M059J (cell line): ENCODE results near the gene STAT1. TPM values are rescaled to one million over a fixed set of nuclear protein-coding genes. Genes with fewer than 3 reads are reported as not detected.

Experiments
- DNase-seq: peaks from one replicate; pipeline ENCODE4 v3.0.0-alpha.2; 2012; ENCODE audit warnings: low read depth
- total RNA-seq: library from RNA; depleted of rRNA; stranded (reverse); fragments of >200 nt; shearing (Covaris generic); gene quantifications from 2 replicates; pipeline ENCODE4 v1.2.3, GENCODE V29; 2014; rRNA removed

Gene STAT1
- total RNA-seq: 386 and 537 TPM in 2 replicates

DNA sequence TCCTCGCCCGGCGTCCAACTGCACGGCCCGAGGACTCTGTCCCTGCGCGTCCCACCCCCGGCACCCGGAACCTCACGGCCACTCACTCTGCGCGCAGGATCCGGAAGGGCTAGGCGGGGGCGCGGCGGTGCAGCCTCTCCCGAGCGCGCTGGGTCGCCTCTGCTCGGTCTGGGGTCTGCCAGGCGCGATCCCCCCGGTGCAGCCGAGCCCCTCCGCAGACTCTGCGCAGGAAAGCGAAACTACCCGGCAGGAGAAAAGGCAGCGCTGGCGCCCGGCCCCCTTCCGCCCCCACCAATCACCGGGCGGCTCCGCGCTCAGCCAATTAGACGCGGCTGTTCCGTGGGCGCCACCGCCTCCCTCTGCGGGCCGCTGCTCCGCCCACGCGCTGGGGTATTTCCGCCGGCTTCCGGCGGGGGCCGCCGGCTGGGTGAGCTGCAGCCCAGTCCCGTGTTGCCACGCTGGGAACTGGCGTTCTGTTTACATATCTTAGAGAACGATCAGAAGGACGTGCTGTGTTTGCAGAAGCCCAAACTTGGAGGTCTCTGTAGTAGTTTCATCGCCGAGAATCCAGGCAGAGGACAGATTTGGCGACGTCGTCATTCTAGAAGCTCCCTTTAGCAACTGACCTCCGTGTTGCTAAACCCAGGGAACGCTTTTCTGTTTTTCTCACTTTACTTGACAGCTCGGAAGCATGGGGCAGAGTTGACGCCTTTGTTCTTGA, at the start of gene STAT1:
TSS of gene STAT1 (minus strand) at position 240 of the 721 bp plus-strand sequence. CDS start 4,168 bp downstream, outside the sequence.
- peak; percentile 89 for DNase-seq

DNA sequence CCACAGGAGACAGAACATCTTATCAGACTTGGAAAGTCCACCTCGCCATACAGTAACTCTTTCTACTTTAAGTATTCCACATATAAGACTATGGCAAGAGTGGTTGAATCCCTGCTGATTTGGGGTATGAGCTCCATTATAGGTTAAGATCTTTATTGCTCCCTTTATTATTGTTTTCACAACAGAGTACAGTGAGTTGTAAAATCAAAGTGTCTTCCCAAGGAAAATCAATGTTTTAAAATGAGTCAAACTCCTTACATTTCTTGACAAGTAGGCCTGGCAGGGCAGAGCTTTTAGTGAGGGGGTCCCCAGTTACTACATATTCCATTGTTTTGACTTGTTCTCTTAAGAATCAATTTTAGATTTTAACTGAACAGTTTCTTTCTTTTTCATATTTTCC, 49.6 kb upstream of the STAT1 start:
- DNase-seq: no peak

DNA sequence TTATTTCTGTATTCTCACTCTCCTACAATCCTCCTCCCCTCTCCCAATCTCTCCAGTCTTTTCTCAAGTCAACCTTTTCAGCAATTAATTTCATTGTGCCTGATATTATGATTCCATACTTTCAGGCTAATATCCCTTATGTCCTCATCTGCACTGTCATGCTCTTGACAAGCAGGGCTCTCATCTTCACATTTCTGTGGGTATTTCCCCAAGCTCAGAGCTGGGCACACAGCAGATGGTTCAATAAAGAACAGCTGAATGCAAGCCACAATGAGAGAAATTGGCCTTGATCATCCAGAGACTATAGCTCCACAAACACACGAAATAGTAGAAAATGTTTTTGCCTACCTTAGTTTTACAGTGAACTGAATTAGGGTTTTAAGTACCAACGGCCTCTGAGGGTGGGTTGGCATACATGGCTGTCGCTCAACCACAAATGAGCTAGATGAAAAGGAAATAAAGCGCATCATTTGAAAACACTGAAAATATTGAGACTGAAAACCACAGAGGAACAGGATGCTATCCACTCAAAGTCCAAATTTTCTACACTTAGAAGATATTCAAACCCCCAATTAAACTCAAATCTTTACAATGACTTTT, 47.5 kb upstream of the STAT1 start:
- no peak for DNase-seq

DNA sequence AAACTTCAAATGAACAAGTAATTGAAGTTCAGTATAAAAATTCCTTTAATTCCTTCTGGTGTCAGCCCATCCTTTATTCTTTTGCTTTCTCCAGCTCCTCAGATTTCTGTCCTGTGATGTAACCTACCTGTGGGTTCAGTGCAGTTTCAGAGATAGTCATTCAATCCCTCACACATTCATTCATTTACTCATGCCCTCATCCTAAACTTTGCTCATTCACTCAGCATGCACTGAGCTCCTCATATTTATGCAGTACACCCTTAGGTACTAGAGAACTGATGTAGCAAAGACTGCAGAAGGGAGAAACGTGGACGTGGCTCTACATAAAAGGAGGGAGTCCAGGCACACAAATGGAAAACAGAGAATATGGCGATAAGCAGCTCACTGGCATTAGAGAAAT, 45.3 kb upstream of the STAT1 start:
- DNase-seq: no peak

DNA sequence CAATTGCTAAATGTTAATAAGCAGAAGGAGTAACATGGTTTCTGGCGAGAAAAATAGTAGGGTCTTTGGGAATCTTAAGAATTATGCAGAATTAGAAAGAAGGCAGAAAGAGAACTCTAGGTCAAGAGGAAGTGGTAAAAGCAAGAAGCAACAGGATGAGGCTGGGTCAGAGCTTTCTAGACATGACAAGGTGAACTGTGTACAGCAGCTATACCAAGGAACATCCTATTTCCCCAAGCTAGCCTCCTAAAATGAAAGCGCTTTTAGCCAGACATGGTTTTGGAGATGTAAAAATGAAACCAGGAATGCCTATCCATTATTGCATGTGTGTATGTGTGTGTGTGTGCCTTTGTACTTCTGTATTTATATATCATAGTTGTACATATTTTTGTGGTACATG, 42.3 kb upstream of the STAT1 start:
- DNase-seq: no peak

DNA sequence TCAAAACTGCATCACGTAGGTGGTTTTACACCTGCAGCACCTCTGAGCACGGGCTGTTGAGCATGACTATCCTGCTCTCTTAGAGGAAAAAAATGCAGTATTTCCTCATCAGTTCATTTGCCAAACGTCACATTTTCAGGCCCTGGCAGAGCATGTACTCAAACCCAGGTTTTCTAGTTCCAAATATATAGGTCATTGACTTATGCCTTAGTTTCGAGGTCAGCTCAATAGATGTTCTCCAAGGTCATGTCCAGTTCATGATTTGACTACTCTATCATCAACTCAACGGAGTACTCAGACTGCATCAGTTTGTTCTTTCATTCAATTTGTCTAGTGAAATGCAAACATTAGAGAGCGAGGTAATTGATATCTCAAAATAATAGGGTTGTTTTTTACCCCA, 39.3 kb upstream of the STAT1 start:
- DNase-seq: no peak

DNA sequence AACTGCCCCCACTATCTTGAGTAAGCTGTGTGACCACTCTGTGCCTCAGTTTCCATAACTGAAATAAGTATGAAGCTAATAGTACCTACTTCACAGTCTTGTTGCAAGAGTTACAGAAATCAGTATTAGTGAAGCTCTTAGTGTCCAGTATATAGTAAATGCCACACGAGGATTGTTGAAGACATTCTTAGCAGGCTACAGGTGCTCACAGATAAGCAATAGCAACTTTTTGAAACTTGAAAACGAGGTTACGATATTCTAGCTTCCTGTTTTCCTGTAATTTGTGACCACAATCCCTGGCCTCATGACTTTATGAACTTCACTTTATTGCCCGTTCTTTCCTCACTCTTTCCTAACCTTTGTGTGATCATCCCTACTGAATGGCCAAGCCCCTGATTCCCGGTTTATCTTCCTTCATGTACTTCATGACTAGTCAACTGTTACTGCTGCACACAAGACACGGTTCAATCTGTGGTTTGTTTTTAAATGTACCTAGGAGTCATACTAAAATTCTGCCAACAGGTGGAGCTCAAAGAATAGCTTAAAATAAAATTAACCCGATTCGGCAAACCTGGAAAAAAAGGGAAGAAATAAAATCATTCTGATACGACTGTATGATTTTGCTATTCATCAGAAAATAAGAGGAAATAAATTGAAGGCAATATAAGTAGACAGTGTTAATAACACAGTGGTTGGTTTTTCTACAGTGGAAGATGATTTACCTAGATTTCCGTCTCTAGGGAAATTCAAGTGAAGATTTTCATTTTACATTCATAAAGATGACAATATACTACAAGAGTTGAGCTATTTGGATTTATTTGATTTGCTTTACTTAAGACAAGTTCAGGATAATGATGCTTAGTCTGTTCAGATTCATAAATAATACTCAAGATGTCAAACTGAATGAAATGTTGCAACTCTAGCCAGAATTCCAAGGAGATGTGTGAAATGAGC, 38.1 kb upstream of the STAT1 start:
- peak; percentile 57 for DNase-seq

DNA sequence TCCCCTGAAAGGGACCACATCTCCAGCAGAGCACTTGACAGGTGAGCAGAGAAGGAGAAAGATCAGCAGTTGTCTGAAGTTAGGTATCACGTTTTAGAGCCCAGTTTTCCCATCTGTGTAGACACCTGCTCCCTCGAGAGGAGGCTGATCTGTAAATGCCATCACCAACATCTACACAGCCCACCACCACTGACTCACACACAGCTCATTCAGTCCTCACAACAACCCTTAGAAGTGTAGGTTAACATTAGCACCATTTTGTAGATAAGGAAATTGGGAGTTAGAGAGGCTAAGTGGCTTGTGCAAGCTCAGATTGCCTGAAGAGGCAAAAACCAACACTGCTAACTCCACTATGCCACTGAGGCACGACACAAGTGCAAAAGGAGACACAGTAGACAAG, 37.2 kb upstream of the STAT1 start:
- DNase-seq: no peak

DNA sequence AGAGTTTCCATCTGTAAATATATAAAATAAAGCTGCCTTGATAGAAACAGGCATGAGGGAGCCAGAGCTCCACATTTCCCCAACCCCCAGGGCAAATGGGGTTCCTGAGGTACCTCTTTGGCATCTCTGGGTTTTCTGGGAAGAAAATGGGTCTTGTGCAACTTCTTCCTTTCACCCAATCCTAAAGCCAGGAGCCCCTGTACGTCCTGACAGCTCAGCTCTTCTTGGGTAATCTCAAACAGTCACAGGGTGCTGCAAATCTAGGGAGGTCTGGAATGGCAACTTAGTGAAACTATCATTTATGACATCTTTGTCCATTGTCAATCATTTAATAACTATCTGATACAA, 36.6 kb upstream of the STAT1 start:
- DNase-seq: peak; percentile 44

DNA sequence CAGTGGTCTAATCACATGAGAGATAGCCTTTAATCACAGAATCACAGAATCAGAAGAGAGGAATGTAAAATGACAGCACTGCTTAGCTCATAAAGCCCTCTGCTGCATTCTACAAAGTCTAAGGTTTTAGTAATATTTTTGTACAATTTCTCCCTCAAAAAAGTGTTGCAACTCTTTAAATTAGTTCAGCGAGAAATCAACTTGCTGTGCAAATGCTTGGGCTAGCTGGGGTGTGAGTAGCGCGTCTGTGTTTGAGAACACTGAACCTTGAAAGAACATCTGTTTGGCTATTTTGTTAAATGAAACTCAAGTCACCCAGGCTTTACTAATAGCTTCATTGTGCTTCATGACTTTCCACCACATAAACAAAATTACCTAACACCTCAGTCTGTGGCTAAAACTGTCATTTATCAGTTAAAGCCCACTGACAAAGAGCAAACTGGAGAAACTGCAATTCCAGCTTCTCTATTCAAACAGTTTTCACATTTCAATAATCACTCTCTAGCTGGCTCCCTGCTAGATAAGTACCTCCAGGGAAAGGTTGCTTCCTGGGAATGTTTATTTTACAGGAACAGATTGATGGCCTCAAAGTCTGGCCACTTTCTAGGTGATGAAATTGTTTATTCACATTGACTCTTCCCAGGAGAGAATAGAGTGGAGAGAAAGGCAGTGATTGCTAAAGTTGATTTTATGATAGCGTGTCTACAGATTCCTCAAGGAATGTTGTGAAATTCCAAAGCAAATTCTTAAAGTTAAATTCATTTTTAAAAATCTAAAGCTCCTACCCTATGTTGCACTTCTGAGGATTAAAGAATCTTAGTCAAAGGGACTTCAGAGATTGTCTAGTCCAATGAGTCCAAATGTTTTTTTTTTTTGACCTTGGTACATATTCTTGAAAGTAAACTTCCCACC, 36.0 kb upstream of the STAT1 start:
- peak; percentile 69 for DNase-seq

DNA sequence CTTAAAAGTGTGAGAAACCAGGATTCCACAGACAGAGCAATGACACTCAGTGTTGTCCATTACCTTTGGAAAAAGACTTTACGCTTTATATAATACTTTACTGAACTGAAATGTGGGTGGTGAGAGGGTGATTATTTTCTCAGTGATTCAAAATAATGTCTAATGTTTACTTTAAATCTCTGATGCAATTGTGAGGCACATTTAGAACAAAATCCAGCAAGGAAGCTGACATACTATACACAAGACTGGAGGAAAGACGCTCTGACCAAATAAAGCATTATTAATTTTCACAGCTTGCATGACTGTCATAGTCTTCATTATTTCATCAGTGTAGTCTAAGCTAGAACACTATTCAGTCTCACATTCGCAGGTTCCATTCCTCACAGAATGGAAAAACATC, 34.1 kb upstream of the STAT1 start:
- no peak for DNase-seq

DNA sequence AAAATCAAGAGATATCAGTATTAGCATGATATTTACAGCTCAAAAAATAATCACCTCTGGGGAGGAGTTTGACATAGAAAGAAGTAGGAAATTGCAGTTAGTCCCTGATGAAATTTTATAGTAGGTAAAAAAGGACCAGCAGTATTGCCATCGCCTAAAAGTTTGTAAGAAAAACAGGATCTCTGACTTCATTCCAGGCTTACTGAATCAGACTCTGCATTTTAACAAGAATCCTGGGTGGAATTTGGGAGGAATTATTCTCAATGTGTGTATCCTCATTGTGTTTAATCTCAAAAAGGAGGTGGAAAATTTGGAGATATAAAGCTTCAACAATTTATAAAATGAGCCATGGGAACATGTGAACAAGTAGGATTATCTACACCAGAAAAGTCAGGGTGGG, 31.2 kb upstream of the STAT1 start:
- DNase-seq: no peak

DNA sequence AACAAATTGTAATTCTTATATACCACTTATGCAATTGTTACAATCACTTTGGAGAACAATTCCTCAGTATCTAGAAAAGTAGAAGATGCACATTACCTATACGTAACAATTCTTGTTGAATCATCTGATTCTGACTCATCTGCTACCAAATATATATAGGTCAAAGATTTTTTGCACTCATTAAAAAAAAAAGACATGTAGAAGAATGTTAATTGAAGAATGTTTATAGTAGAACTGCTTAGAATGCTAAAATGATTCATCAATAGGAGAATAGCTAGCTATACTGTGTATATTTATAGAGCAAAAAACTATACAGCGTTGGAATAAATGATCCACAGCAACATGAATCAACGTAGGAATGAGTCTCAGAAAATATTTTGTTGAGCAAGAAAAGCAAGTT, 29.5 kb upstream of the STAT1 start:
- no peak for DNase-seq

DNA sequence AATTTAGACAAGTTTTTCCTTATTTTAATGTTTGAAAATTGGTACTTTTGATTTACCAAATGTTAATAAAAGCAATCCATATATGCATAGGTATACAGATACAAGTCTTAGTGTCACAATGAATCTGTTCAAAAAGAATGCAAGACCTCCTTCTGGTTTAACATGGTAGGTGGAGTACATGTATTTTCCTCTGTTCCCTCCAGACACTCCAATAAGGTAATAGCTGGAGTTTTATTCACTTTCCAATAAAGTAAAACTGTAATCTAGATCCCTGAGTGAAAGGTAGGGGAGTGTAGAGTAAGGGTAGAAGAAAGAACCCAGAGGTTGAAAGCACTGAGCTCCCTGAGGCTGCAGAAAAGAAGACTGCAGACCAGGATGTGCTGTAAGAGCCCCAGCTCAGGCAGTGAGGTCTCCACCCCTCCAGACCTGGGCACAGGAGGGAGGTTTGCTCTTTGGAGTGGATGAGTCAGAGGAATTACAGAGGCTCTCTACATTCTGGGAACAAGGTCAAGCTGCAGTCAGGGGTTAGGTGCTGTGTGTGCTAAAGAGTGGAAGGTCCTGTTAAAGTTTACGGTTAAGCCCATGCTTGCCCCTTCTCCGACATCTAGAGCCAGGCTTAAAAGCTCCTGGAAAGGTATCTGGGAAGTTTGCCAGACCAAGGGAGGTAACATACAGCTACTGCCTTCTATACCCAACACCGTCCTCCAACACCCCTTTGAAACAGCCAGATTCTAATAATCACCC, 27.6 kb upstream of the STAT1 start:
- DNase-seq: peak; percentile 76

DNA sequence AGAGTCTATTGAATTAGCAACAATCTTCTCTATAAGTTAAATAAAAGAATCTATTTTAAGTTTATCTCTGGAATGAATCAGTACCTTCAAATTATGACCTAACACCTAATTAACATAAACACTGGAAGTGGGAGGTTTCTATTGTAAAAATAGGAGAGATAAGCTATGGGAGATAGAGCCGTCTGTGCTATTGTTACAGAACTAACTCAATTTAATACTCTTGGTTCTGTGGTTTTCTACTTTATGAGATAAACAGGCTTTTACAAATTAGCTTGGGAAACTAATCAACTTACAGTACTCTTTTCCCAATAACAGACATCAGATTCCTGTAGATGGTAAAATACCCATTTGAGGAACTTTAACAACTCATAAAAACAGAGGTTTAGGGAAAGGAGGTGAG, 25.6 kb upstream of the STAT1 start:
- no peak for DNase-seq

DNA sequence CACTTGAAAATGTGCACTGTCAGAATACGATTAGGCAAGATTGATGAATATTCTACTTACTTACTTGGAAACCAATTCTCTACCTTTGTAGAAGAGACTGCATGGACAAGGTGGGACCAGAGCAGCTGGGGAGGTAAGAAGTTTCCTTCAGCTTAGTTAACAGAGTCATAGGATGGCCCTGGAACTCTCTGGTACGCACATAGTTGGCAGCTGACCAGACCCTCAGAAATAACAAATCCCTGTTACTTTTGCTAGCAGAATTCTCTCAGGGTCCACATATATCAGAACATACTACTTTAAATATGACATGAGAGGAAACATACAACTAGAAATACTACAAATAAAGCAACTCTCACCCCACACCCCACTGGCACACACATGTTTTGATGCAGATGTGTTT, 24.8 kb upstream of the STAT1 start:
- DNase-seq: no peak

DNA sequence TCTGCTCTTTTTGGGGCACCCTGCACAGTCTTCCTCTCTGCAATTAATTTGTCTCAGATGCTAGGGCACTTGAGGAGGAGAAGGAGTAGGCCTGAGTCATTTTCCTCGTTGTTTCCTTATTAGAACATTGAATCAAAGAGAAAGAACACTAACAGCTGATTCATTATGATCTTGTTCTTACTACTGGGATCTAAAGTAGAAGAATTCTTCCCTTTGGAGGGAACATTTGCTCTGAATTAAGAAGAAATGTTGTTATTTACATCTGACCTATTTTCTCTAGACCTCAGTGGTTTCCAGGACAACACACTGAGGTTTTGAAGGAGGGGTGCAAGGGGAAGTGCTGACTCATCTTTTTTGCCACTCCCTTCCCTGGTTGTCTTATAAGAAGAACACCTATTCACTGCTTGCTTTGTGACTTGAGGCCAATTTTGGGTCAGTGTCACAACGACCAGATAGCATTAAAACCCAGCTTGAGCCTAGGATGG, 24.3 kb upstream of the STAT1 start:
- peak; percentile 79 for DNase-seq

DNA sequence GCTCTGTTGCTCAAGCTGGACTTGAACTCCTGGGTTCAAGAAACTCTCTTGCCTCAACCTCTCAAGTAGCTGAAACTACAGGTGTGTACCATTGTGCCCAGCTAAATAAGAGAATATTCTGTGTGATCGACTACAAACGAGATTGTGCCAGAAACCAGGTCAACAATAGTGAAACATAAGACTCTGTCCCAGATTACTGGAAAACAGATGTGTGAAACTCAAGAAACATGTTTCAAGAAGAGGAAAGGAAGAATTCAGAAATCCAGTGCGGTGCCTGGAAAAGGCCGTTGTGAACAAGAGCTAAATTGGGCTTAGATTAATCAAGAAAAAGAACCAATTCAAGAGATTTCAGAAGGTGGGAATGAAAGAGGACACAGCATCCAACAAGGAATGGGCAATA, 23.4 kb upstream of the STAT1 start:
- no peak for DNase-seq

DNA sequence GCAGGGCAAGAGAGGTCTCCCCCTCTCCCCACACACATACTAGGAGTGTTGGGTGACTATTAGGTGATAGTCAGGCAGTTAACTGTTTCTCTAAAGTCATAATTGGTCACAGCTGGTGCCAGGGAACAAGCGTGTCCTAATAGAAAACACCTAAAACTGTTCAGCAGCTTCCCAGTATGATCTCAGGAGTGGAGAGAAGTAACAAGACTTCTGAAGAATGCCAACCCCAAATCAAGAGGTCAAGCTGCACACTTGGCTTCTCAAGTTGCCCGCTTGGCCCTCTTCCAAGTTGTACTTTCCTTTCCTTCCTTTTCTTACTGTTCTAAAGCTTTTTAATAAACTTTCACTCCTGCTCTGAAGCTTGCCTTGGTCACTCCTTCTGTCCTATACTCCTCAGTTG, 22.4 kb upstream of the STAT1 start:
- no peak for DNase-seq

DNA sequence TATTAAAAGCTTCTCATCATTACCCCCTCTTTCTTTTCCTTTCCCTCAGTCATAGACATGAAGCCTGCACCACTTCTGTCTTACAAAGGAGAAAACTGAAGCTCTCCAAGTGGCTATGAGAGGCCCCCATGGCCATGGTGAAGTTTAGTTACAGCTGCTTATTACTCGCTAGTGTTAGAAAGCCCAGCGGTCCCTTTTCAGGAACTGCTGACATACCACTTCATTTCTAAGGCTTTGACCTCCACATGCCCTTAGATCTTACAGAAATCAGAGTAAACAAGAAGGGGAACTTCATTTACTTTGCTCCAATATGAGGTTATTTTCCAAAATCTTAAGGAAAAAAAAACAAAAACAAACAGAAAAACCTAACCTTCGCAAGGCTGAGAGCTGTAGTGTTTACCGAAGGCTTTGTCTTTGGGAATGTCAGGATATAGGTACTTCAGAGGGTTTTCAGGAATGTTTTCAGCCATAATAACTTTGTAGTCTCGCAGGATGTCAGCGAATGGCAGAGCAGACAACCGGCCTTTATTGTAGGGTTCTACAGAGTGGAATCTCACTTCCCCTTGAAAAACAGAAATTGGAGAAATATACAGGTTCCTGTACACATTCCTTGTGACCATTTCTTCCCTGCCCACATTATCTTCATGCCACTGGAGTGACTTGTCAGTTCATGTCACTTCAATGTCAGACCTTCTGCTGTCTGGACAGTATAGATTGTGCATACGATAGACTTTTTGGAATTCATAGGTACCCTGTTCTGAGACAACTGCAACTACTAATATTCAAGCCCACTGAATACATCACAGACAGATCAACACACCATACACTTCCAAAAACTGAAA, 18.8 kb upstream of the STAT1 start:
- no peak for DNase-seq
